Prostate gland (tissue), 2 donors: ENCODE data around the gene SKOR1. TPM values are rescaled to one million over a fixed set of nuclear protein-coding genes. Genes with fewer than 3 reads are reported as not detected.

Source experiments
- DNase-seq: peaks from one replicate; pipeline ENCODE4 v3.0.0-alpha.2; 2019; ENCODE audit warnings: low spot score
- H3K27ac ChIP-seq, 2 donors: fragments of 200-600 bp; sonication (generic); 2 replicates each; pipeline ENCODE4 v1.5.1; 2017 to 2019
- H3K27me3 ChIP-seq: fragments of 200-600 bp; sonication (generic); replicated peaks from 2 replicates; pipeline ENCODE4 v1.5.1; 2019; ENCODE audit not compliant: insufficient read depth
- H3K36me3 ChIP-seq, 2 donors: fragments of 200-600 bp; sonication (generic); 1 replicate in 1 of 2; 2 replicates in 1 of 2; pipeline versions ENCODE4 v1.5.1 to v1.8.1; 2017 to 2019
- H3K4me1 ChIP-seq: fragments of 200-600 bp; sonication (generic); replicated peaks from 2 replicates; pipeline ENCODE4 v1.5.1; 2019
- H3K4me3 ChIP-seq, 2 donors: fragments of 200-600 bp; sonication (generic); 2 replicates each; pipeline ENCODE4 v1.5.1; 2017 to 2019
- H3K9me3 ChIP-seq: fragments of 200-600 bp; sonication (generic); 2 replicates; pipeline ENCODE4 v1.5.1; 2017
- CTCF ChIP-seq, 4 experiments: fragments of 200-600 bp in 2 of 4; fragments of 450-650 bp in 2 of 4; sonication (generic) in 2 of 4; IDR thresholded peaks; 1 replicate in 3 of 4; 2 replicates in 1 of 4; pipeline ENCODE4 v1.5.1; 2016 to 2019; ENCODE audit warnings: antibody characterized with exemption in 4 of 4, mild to moderate bottlenecking in 2 of 4, moderate library complexity in 2 of 4
- POLR2A ChIP-seq: fragments of 450-650 bp; IDR thresholded peaks from one replicate; pipeline ENCODE4 v1.6.1; 2016; ENCODE audit warnings: antibody characterized with exemption, mild to moderate bottlenecking
- POLR2AphosphoS5 ChIP-seq: sonication (generic); formaldehyde crosslinking; IDR thresholded peaks from one replicate; pipeline ENCODE4 v1.6.1; 2017; ENCODE audit warnings: antibody characterized with exemption
- WGBS: methylation state at CpG from one replicate; pipeline ENCODE4 v1.1.5; 2018; 5-methylcytosine and 5-hydroxymethylcytosine counted together
- intact Hi-C: fragments of 100-400 bp; cut with DNase I; formaldehyde crosslinking; loops from one replicate; pipeline ENCODE4 v1.14.2; 2022
- total RNA-seq, 2 donors: library from RNA; depleted of rRNA; stranded (reverse); fragments of >200 nt; gene quantifications; one replicate each; pipeline ENCODE4 v1.1.0, GENCODE V29; 2016

SKOR1 gene
- total RNA-seq, 2 donors from 2014 or later: 0.59 to 1.7 TPM

GRCh38 chr15:67821784-67822440 is 3.4 kb upstream of the SKOR1 start:
- TF ChIP-seq POLR2A (no peak), CTCF (IDR thresholded peaks at IDR 0.05) (no peak), POLR2AphosphoS5 (no peak)
- Histone ChIP-seq H3K4me1 (peaks cover 4% of the 10 kb centered on the region), H3K27me3 (peaks cover 63% of the 10 kb centered on the region), H3K9me3 (no peaks in the 10 kb centered on the region), H3K27ac (no peak overlapping the region), H3K4me3 (no peak overlapping the region), H3K36me3 (no peaks in the 10 kb centered on the region)
- intact Hi-C loops: no loop called here
- no peak for DNase-seq
- 3% methylated on average over 43 of the region's 43 CpGs for WGBS

- intact Hi-C loops: no loop called here
- no peaks in the 10 kb centered on the region for H3K36me3 ChIP-seq
- 4% methylated on average over 33 of the region's 46 CpGs for WGBS
- DNase-seq: no peak
- H3K27me3 ChIP-seq: peaks cover 71% of the 10 kb centered on the region
- no peak for TF ChIP-seq POLR2A
- no peak for TF ChIP-seq POLR2AphosphoS5
- TF ChIP-seq CTCF (IDR thresholded peaks at IDR 0.05): no peak
- H3K4me1 ChIP-seq: peaks cover 5% of the 10 kb centered on the region
- H3K4me3 ChIP-seq: peak overlapping the region in 1 of 2 donors; percentile 20
- H3K27ac ChIP-seq: no peak overlapping the region
- H3K9me3 ChIP-seq: no peaks in the 10 kb centered on the region
Observed at GRCh38 chr15:67822537-67823313, 2.6 kb upstream of the SKOR1 start.

GRCh38 chr15:67823314-67824196 is 1.8 kb upstream of the SKOR1 start:
- intact Hi-C loops: no loop called here
- WGBS: 4% methylated on average over 71 of the region's 94 CpGs
- H3K4me3 ChIP-seq: peak overlapping the region in 1 of 2 donors; percentile 20
- peaks cover 80% of the 10 kb centered on the region for H3K27me3 ChIP-seq
- DNase-seq: no peak
- peaks cover 11% of the 10 kb centered on the region for H3K4me1 ChIP-seq
- H3K27ac ChIP-seq: no peak overlapping the region
- H3K9me3 ChIP-seq: no peaks in the 10 kb centered on the region
- no peaks in the 10 kb centered on the region for H3K36me3 ChIP-seq
- no peak for TF ChIP-seq POLR2AphosphoS5
- no peak for TF ChIP-seq POLR2A
- TF ChIP-seq CTCF (IDR thresholded peaks at IDR 0.05): no peak

- no peak for DNase-seq
- Histone ChIP-seq H3K27ac (no peak overlapping the region), H3K4me3 (no peak overlapping the region), H3K9me3 (no peaks in the 10 kb centered on the region), H3K36me3 (no peaks in the 10 kb centered on the region), H3K4me1 (peaks cover 11% of the 10 kb centered on the region), H3K27me3 (peaks cover 86% of the 10 kb centered on the region)
- TF ChIP-seq POLR2AphosphoS5: no peak
- TF ChIP-seq CTCF (IDR thresholded peaks at IDR 0.05): no peak
- no peak for TF ChIP-seq POLR2A
- 9% methylated on average over 18 of the region's 21 CpGs for WGBS
- intact Hi-C loops: no loop called here
Observed at GRCh38 chr15:67824197-67824968, 926 bp upstream of the SKOR1 start.
